Measurements from ENCODE around the gene DLG2. TPM values are rescaled to one million over a fixed set of nuclear protein-coding genes. Genes with fewer than 3 reads are reported as not detected.

The DLG2 gene
- total and polyA plus RNA-seq, 2 of the 8 experiments (the other 6 are each of a cell fraction or from before 2014, with no cell fraction given) = 1.7 to 14.3 TPM

DNA sequence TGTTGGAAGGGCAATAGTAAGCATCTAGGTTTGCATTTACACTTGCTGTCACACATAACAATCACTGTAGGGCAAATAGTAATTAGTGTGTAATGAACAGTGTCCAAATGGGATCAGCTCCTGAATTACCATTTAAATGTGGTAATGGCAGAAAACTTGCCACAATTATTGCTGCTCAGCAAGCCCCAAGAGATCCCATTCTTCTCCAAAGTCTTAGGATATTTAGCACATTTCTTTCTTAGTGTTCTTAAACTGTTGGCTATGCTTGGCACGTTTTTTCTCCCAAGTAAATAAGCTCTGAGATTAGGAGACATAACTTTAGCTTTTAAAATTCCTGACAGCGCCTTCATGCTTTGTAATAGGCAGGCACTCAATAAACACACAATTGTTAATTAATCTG is 1037.0 kb downstream of the DLG2 start (continued):
- TF ChIP-seq RNF2 (IDR thresholded peaks at IDR 0.05; ENCODE audit: borderline replicate concordance, low read depth, low read length, missing control alignments, poor library complexity, severe bottlenecking) = no peak
- TF ChIP-seq ZNF274 (IDR thresholded peaks at IDR 0.05; ENCODE audit: borderline replicate concordance, extremely low read depth, low read length) = no peak
- TF ChIP-seq CHD2 (IDR thresholded peaks at IDR 0.05; ENCODE audit: low read length) = no peak
- no peak for TF ChIP-seq RXRA (IDR thresholded peaks at IDR 0.05; ENCODE audit: insufficient read depth, low read depth, low read length)
- no peak for TF ChIP-seq EP300 (IDR thresholded peaks at IDR 0.05; ENCODE audit: borderline replicate concordance in 1 of 2, low read depth in 2 of 2, low read length in 2 of 2)
- no peak for TF ChIP-seq TCF12 (IDR thresholded peaks at IDR 0.05; ENCODE audit: low read depth, low read length)
- no peak for TF ChIP-seq BRCA1 (IDR thresholded peaks at IDR 0.05; ENCODE audit: low read depth, low read length)
- no peak for TF ChIP-seq CBX8 (IDR thresholded peaks at IDR 0.05; ENCODE audit: borderline replicate concordance, low read depth, low read length)
